ENCODE results near the gene BCL2L12. TPM values are rescaled to one million over a fixed set of nuclear protein-coding genes. Genes with fewer than 3 reads are reported as not detected.
A peak's percentile ranks its signal among the peaks of the same experiment; 100 is the strongest.

Gene BCL2L12
- total and polyA plus RNA-seq, 8 donors, result 6.0 to 16.5 (median 10.6) TPM

GRCh38 chr19:49685845-49686332, 20.2 kb downstream of the BCL2L12 start:
- Histone ChIP-seq H3K27ac (no peak overlapping the region), H3K36me3 (peaks cover 6 to 25% (median 17%) of the 10 kb centered on the region in 3 donors), H3K27me3 (no peaks in the 10 kb centered on the region), H3K4me1 (peaks cover 1 to 16% (median 3%) of the 10 kb centered on the region in 3 donors), H3K4me3 (no peak overlapping the region), H3K9me3 (no peaks in the 10 kb centered on the region)
- TF ChIP-seq CTCF (IDR thresholded peaks at IDR 0.05), result no peak
- WGBS, 2 donors, result 77 to 83% methylated on average over 23 of the region's 23 CpGs
- no peak for FAIRE-seq
- intact Hi-C loops (cut with DNase I), result no loop called here
- no peak for ATAC-seq
- DNase-seq, result no peak

GRCh38 chr19:49686503-49687088, 20.9 kb downstream of the BCL2L12 start:
- intact Hi-C loops (cut with DNase I), result no loop called here
- no peak for ATAC-seq

GRCh38 chr19:49687150-49687549, 21.4 kb downstream of the BCL2L12 start:
- FAIRE-seq, result no peak
- WGBS, 2 donors, result 77 to 78% methylated on average over 12 of the region's 12 CpGs
- Histone ChIP-seq H3K9me3 (no peaks in the 10 kb centered on the region), H3K36me3 (peaks cover 6 to 25% (median 14%) of the 10 kb centered on the region in 3 donors), H3K4me3 (no peak overlapping the region), H3K4me1 (peaks cover 0 to 13% (median 3%) of the 10 kb centered on the region in 3 donors), H3K27ac (no peak overlapping the region), H3K27me3 (no peaks in the 10 kb centered on the region)
- DNase-seq, result peak in 1 of 6 donors; percentile 67
- no peak for TF ChIP-seq CTCF (IDR thresholded peaks at IDR 0.05)
- intact Hi-C loops (cut with DNase I), result no loop called here
- ATAC-seq, result no peak

More at GRCh38 chr19:49686503-49687088, 20.9 kb downstream of the BCL2L12 start:
- FAIRE-seq (no peak), DNase-seq (peak in 1 of 6 donors; percentile 67)
- H3K4me1 ChIP-seq, result peaks cover 0 to 13% (median 3%) of the 10 kb centered on the region in 3 donors
- peaks cover 6 to 25% (median 17%) of the 10 kb centered on the region in 3 donors for H3K36me3 ChIP-seq
- H3K9me3 ChIP-seq, result no peaks in the 10 kb centered on the region
- 91 to 92% methylated on average over 26 to 27 of the region's 27 CpGs for WGBS, 2 donors
- H3K27me3 ChIP-seq, result no peaks in the 10 kb centered on the region
- no peak overlapping the region for H3K27ac ChIP-seq
- H3K4me3 ChIP-seq, result no peak overlapping the region
- TF ChIP-seq CTCF (IDR thresholded peaks at IDR 0.05), result no peak

GRCh38 chr19:49687566-49688316, 22.0 kb downstream of the BCL2L12 start:
- 82 to 83% methylated on average over 26 of the region's 26 CpGs for WGBS, 2 donors
- ATAC-seq, result no peak
- intact Hi-C loops (cut with DNase I), result no loop called here
- H3K4me3 ChIP-seq, result no peak overlapping the region
- peaks cover 6 to 25% (median 9%) of the 10 kb centered on the region in 3 donors for H3K36me3 ChIP-seq
- no peaks in the 10 kb centered on the region for H3K9me3 ChIP-seq
- peaks cover 0 to 13% (median 3%) of the 10 kb centered on the region in 3 donors for H3K4me1 ChIP-seq
- TF ChIP-seq CTCF (IDR thresholded peaks at IDR 0.05), result no peak
- DNase-seq, result peak in 1 of 6 donors; percentile 73
- no peaks in the 10 kb centered on the region for H3K27me3 ChIP-seq
- no peak for FAIRE-seq
- no peak overlapping the region for H3K27ac ChIP-seq
